ENCODE data around the gene LTV1.

LTV1 gene

GRCh38 chr6:143896126-143896860 lies 53.2 kb downstream of the LTV1 start:
- DNase-seq: no peak

DNA sequence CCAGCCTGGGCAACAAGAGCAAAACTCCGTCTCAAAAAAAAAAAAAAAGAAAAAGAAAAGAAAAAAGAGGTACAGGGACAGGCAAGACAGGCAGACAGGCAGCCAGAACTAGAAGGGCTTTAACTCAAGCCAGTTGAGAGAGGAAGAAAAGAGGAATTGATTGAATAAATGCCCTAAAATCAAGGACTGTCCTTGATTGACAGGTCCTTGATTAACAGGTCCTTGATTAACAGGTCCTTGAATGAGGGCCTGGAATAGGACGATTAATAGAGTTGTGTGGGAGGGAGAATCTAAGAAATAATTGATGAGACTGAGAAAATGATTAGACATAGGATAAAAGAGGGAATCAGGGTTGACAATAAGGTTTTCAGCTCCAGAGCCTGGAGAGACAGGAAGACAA lies 57.2 kb downstream of the LTV1 start:
- DNase-seq: no peak

DNA sequence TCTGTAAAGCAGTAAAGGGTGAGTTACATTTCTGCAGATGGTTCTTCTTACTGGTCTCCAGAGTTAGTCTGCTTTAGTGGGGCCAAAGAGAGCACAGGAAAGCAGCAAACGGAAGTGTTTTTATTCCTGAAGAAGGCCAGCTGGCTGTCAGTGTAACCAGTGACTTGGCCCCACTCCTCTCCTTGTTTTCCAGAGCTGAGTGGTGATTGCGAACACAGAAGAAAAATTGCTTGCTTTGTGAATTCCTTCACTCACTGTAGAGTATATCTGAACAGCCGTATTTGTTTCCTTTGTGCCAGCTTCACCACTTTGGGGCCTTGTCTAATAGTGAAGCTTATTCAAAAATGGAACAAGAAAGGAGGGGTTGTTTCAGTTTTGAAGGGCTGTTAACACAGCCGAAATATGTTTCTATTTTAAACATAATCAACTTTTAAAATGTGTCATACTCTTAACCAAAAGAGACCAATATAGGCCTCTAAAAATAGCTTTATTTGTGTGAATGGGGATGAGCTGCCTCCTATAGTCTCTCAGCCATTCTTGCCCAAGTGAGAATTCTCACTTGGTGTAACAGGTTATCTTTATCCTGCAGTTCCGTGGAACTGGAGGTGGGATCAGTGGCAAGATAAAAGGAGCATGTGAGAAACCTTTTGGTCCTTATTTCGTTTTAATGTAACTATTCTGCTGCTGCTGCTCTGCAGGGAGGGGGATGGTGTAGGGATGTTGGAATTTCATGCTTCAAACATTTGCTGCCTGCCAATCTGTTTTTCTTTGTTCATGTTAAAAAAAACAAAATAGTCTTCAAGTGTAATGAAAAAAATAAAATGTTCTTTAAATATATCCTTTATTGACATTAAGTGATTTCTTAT lies 59.0 kb downstream of the LTV1 start:
- no peak for DNase-seq

DNA sequence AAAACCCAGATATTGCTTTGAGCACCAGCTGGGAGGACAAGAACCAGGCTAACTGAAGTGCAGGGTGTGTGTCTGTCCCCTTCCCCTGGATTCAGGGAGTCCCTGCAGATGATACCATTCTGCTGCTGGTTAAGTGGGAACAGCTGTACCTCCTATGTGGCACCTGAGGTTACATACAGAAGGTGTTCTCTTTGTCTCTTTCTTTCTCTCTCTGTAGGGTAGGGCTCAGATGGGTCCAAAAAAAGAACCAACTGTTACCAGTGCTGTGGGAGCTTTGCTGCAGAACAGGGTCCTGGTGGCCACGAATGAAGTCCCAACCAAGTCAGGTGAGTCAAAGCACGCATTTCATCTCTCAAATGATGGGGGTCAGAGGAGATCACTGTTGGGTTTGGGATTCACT lies 59.7 kb downstream of the LTV1 start:
- no peak for DNase-seq

- DNase-seq: no peak
Measured at GRCh38 chr6:143911028-143911427, 67.9 kb downstream of the LTV1 start.

DNA sequence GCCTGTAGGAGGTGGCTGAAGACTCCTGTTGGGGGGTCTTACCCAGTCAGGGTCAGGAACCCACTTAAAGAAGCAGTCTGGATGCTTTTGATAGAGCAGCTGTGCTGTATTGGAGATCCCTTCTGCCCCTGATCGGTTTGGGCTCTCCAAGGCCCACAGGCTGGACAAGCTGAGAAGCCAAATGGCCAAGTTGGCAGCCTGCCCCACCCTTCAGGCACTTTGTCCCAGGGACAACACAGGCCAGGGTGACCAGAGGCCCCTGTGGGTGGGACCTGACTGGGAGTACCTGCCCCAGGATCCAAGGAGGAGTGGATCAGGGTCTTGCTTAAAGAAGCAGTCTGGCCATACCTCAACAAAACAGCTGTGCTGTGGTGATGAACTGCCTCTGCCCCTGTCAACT lies 69.5 kb downstream of the LTV1 start:
- DNase-seq: no peak
